IPS-NIHi7 (cell line): ENCODE measurements around the gene CREB1.

Experiments
- DNase-seq: peaks from one replicate; pipeline ENCODE4 v3.0.0; 2012; ENCODE audit warnings: mixed read lengths; ENCODE audit errors: extremely low spot score

Gene CREB1

GRCh38 chr2:207543272-207543671 lies 13.5 kb downstream of the CREB1 start:
- DNase-seq: no peak

GRCh38 chr2:207546822-207547221 lies 17.1 kb downstream of the CREB1 start:
- DNase-seq: no peak

GRCh38 chr2:207549145-207549544 lies 19.4 kb downstream of the CREB1 start:
- no peak for DNase-seq

- no peak for DNase-seq
Measured at GRCh38 chr2:207558079-207558491, 28.3 kb downstream of the CREB1 start.

GRCh38 chr2:207561386-207562080 lies 31.8 kb downstream of the CREB1 start:
- no peak for DNase-seq

GRCh38 chr2:207565736-207566500 lies 36.2 kb downstream of the CREB1 start:
- no peak for DNase-seq

GRCh38 chr2:207567671-207568070 lies 37.9 kb downstream of the CREB1 start:
- DNase-seq: no peak

- no peak for DNase-seq
Measured at GRCh38 chr2:207571370-207571769, 41.6 kb downstream of the CREB1 start.

- no peak for DNase-seq
Measured at GRCh38 chr2:207584952-207585351, 55.2 kb downstream of the CREB1 start.

GRCh38 chr2:207587305-207587704 lies 57.5 kb downstream of the CREB1 start:
- DNase-seq: no peak

- no peak for DNase-seq
Measured at GRCh38 chr2:207589143-207589542, 59.4 kb downstream of the CREB1 start.

- no peak for DNase-seq
Measured at GRCh38 chr2:207593277-207593676, 63.5 kb downstream of the CREB1 start.

- no peak for DNase-seq
Measured at GRCh38 chr2:207594264-207594663, 64.5 kb downstream of the CREB1 start.

GRCh38 chr2:207594731-207595130 lies 65.0 kb downstream of the CREB1 start:
- DNase-seq: no peak

- no peak for DNase-seq
Measured at GRCh38 chr2:207599636-207600035, 69.9 kb downstream of the CREB1 start.

- DNase-seq: no peak
Measured at GRCh38 chr2:207600231-207600630, 70.5 kb downstream of the CREB1 start.

GRCh38 chr2:207601774-207602173 lies 72.0 kb downstream of the CREB1 start:
- DNase-seq: no peak

- DNase-seq: no peak
Measured at GRCh38 chr2:207603486-207603885, 73.7 kb downstream of the CREB1 start.

- DNase-seq: no peak
Measured at GRCh38 chr2:207606399-207606798, 76.6 kb downstream of the CREB1 start.

- DNase-seq: no peak
Measured at GRCh38 chr2:207606829-207607228, 77.1 kb downstream of the CREB1 start.

GRCh38 chr2:207612714-207613113 lies 83.0 kb downstream of the CREB1 start:
- DNase-seq: no peak

- no peak for DNase-seq
Measured at GRCh38 chr2:207614824-207615223, 85.1 kb downstream of the CREB1 start.

GRCh38 chr2:207616185-207616584 lies 86.4 kb downstream of the CREB1 start:
- no peak for DNase-seq
